Heart right ventricle (tissue), 16 donors: ENCODE data around the gene DLEU7. TPM values are rescaled to one million over a fixed set of nuclear protein-coding genes. Genes with fewer than 3 reads are reported as not detected.

ENCODE experiments used
- ATAC-seq, 8 donors: fragments of 200-7000 bp; cut with Tn5 transposase; one replicate each; pipeline ENCODE4 v1.9.1; 2020; ENCODE audit warnings: mild to moderate bottlenecking in 8 of 8, moderate library complexity in 8 of 8, moderate number of reproducible peaks in 1 of 8
- DNase-seq, 2 donors: peaks; one replicate each; pipeline ENCODE4 v3.0.0-alpha.2; 2020
- H3K27ac ChIP-seq, 10 donors: fragments of 200-600 bp; sonication (generic) in 2 of 10; one replicate each; pipeline versions ENCODE4 v1.5.0 to v1.8.0; 2020 to 2022; ENCODE audit warnings: mild to moderate bottlenecking in 3 of 10
- H3K27me3 ChIP-seq, 7 donors: fragments of 200-600 bp; one replicate each; pipeline ENCODE4 v1.8.0; 2021 to 2022; ENCODE audit warnings: mild to moderate bottlenecking in 2 of 7
- H3K36me3 ChIP-seq, 9 donors: fragments of 200-600 bp; sonication (generic) in 1 of 9; one replicate each; pipeline versions ENCODE4 v1.5.0 to v1.8.0; 2020 to 2022; ENCODE audit warnings: mild to moderate bottlenecking in 2 of 9
- H3K4me1 ChIP-seq, 9 donors: fragments of 200-600 bp; sonication (generic) in 1 of 9; one replicate each; pipeline versions ENCODE4 v1.5.0 to v1.8.0; 2020 to 2022; ENCODE audit warnings: mild to moderate bottlenecking in 4 of 9
- H3K4me3 ChIP-seq, 10 donors: fragments of 200-600 bp; sonication (generic) in 2 of 10; one replicate each; pipeline versions ENCODE4 v1.5.0 to v1.8.0; 2020 to 2022; ENCODE audit warnings: mild to moderate bottlenecking in 7 of 10, moderate library complexity in 2 of 10
- H3K9me3 ChIP-seq, 11 donors: fragments of 200-600 bp in 10 of 11; sonication (generic) in 2 of 11; one replicate each; pipeline versions ENCODE4 v1.5.0 to v1.8.0; 2013 to 2022; ENCODE audit warnings: mild to moderate bottlenecking in 2 of 11, control low read depth in 1 of 11, moderate library complexity in 1 of 11
- CTCF ChIP-seq, 9 donors: fragments of 200-600 bp; sonication (generic) in 2 of 9; IDR thresholded peaks; one replicate each; pipeline versions ENCODE4 v1.5.0 to v1.8.0; 2021 to 2022; ENCODE audit warnings: antibody characterized with exemption in 9 of 9, mild to moderate bottlenecking in 5 of 9, moderate library complexity in 1 of 9
- WGBS, 2 donors: extraction: QIAGEN DNeasy Blood & Tissue Kit; methylation state at CpG; one replicate each; pipeline ENCODE4 v1.1.7; 2013; ENCODE audit warnings: inconsistent platforms in 1 of 2; 5-methylcytosine and 5-hydroxymethylcytosine counted together
- intact Hi-C, 10 donors: fragments of 100-400 bp; cut with DNase I; formaldehyde crosslinking; loops; one replicate each; pipeline versions ENCODE4 v1.11.1 to v1.14.2; 2022
- polyA plus RNA-seq, 2 donors: library from polyadenylated mRNA; stranded (reverse); fragments of 200-250 nt; gene quantifications; one replicate each; pipeline ENCODE4 v1.2.3, GENCODE V29; 2013
- total RNA-seq, 10 donors: library from RNA; stranded (reverse); fragmentation: NEBNext Ultra II Directional in 3 of 10; extraction: Animal tissue kit (Norgen Biotek cat#: 25700) in 3 of 10; gene quantifications; one replicate each; pipeline versions ENCODE4 v1.2.1 to v1.2.4, GENCODE V29; 2021 to 2023
- donor health status: Arrhythmogenic right ventricular cardiomyopathy.
- donor health status: ischemic (EF 13 %, LVEDD 7.1; RV severe dilation, severe dysfunction).
- donor health status: healthy with polysubstance abuse.
- donor health status: DM: no; HTN: yes; CAD: no.
- donor health status: DM: no; HTN: no; CAD: no.
- donor health status: ischemic (EF 25% LVEDD 6.9; RV normal size, moderate dysfunction).
- donor health status: ischemic (EF 25% LVEDD 5.7; RV mildly dilated, moderate dysfunction).
- donor health status: healthy.
- donor health status: DM: yes; HTN: yes; CAD: no.
- donor health status: Ischemic cardiomyopathy.
- donor health status: ischemic (EF 35%, LVEDD 5.7; RV mildly dilated, moderate dysfunction).
- donor health status: nonischemic (EF 11% LVEDD 7.7; RV severe dilation, severe dysfunction).
- donor health status: DM: yes; HTN: yes; CAD: no.
- donor health status: PGD.
- donor health status: ischemic (EF 29% LVEDD 5.4; RV normal size, mild dysfunction).
- donor health status: nonischemic (EF 23%, LVEDD 6.1; RV moderate dilation, normal function).

DLEU7 gene
- total and polyA plus RNA-seq, 12 donors = 0.03 to 0.49 (median 0.12) TPM; not detected in 7

- DNase-seq (no peak), ATAC-seq (peak in 1 of 8 donors; percentile 34)
- 52 to 59% methylated on average over 8 of the region's 8 CpGs for WGBS, 2 donors
- H3K36me3 ChIP-seq = no peaks in the 10 kb centered on the region
- peaks cover 3 to 41% (median 25%) of the 10 kb centered on the region in 9 donors for H3K4me1 ChIP-seq
- intact Hi-C loops = loop anchor here in 8 of 10 donors (5.0 to 10.0 kb wide), 10 partner anchors 105 to 820 kb away; no protein-coding TSS in a partner anchor
- H3K27ac ChIP-seq = peak overlapping the region in 2 of 10 donors; percentile 10 to 54
- H3K9me3 ChIP-seq = peaks cover 0 to 4% (median 0%) of the 10 kb centered on the region in 11 donors
- H3K4me3 ChIP-seq = no peak overlapping the region
- H3K27me3 ChIP-seq = no peaks in the 10 kb centered on the region
- TF ChIP-seq CTCF (IDR thresholded peaks at IDR 0.05) = no peak
Measured at GRCh38 chr13:50797091-50797490, 46.4 kb downstream of the DLEU7 start.

- H3K27ac ChIP-seq = peak overlapping the region in 1 of 10 donors; percentile 54
- no peaks in the 10 kb centered on the region for H3K36me3 ChIP-seq
- no peaks in the 10 kb centered on the region for H3K27me3 ChIP-seq
- TF ChIP-seq CTCF (IDR thresholded peaks at IDR 0.05) = no peak
- H3K9me3 ChIP-seq = peaks cover 0 to 4% (median 0%) of the 10 kb centered on the region in 11 donors
- H3K4me1 ChIP-seq = peaks cover 3 to 40% (median 25%) of the 10 kb centered on the region in 9 donors
- DNase-seq = no peak
- intact Hi-C loops = loop anchor here in 8 of 10 donors (5.0 to 10.0 kb wide), 10 partner anchors 104 to 819 kb away; no protein-coding TSS in a partner anchor
- H3K4me3 ChIP-seq = no peak overlapping the region
- ATAC-seq = no peak
- WGBS, 2 donors = 84% methylated on average over 1 of the region's 1 CpG
Measured at GRCh38 chr13:50796463-50796862, 47.0 kb downstream of the DLEU7 start.

GRCh38 chr13:50794226-50794625, 49.3 kb downstream of the DLEU7 start:
- DNase-seq = no peak
- peaks cover 0 to 17% (median 2%) of the 10 kb centered on the region in 9 donors for H3K4me1 ChIP-seq
- no peak overlapping the region for H3K27ac ChIP-seq
- H3K9me3 ChIP-seq = peaks cover 0 to 4% (median 0%) of the 10 kb centered on the region in 11 donors
- intact Hi-C loops = loop anchor here in 4 of 10 donors (10.0 kb wide), 4 partner anchors 239 to 619 kb away; no protein-coding TSS in a partner anchor
- no peak for ATAC-seq
- no peaks in the 10 kb centered on the region for H3K36me3 ChIP-seq
- H3K27me3 ChIP-seq = no peaks in the 10 kb centered on the region
- 97 to 99% methylated on average over 1 of the region's 1 CpG for WGBS, 2 donors
- H3K4me3 ChIP-seq = no peak overlapping the region
- TF ChIP-seq CTCF (IDR thresholded peaks at IDR 0.05) = no peak

GRCh38 chr13:50793026-50793425, 50.5 kb downstream of the DLEU7 start:
- DNase-seq (no peak), ATAC-seq (no peak)
- 79 to 97% methylated on average over 3 of the region's 3 CpGs for WGBS, 2 donors
- intact Hi-C loops = loop anchor here in 4 of 10 donors (10.0 kb wide), 4 partner anchors 238 to 618 kb away; no protein-coding TSS in a partner anchor
- Histone ChIP-seq H3K4me3 (no peak overlapping the region), H3K27ac (no peak overlapping the region), H3K27me3 (no peaks in the 10 kb centered on the region), H3K4me1 (peaks cover 0 to 15% (median 0%) of the 10 kb centered on the region in 9 donors), H3K36me3 (no peaks in the 10 kb centered on the region), H3K9me3 (peaks cover 0 to 4% (median 0%) of the 10 kb centered on the region in 11 donors)
- TF ChIP-seq CTCF (IDR thresholded peaks at IDR 0.05) = no peak
